Measurements from ENCODE around the gene ATP6AP2. TPM values are rescaled to one million over a fixed set of nuclear protein-coding genes. Genes with fewer than 3 reads are reported as not detected.

Gene ATP6AP2
- total RNA-seq (ENCODE audit: low replicate concordance) = 98.0 and 160 TPM in 2 replicates
- long read RNA-seq, transcript ATP6AP2-224 (8 exons, 1,929 nt) = minor isoform, 18 of 1,424 reads
- long read RNA-seq, transcript ATP6AP2-215 (8 exons, 1,962 nt) = minor isoform, 13 of 1,424 reads
- long read RNA-seq, transcript ATP6AP2-202 (7 exons, 1,093 nt) = minor isoform, 10 of 1,424 reads
- long read RNA-seq, transcript ATP6AP2-217 (9 exons, 2,337 nt) = major isoform, 1,319 of 1,424 reads
- long read RNA-seq, partial matches to known transcripts = 24 of 1,424 reads
- long read RNA-seq, other reads (novel, unspliced or antisense) = 19 of 1,424 reads

- no peaks in the 10 kb centered on the region for H3K36me3 Mint-ChIP-seq
- no peak for TF ChIP-seq CTCF (conservative IDR thresholded peaks at IDR 0.05)
- no peaks in the 10 kb centered on the region for H3K27me3 Mint-ChIP-seq
- H3K4me1 Mint-ChIP-seq (ENCODE audit: unreplicated experiment) = peaks cover 6% of the 10 kb centered on the region
- H3K4me3 Mint-ChIP-seq = peak within 1 kb of the TSS; percentile 95
- peaks cover 5% of the 10 kb centered on the region for H3K9me3 Mint-ChIP-seq
- H3K27ac Mint-ChIP-seq = peak within 1 kb of the TSS; percentile 98
- peak; percentile 84 for DNase-seq (ENCODE audit: extremely low spot score, unreplicated experiment)
These were observed at the start of gene ATP6AP2 for GRCh38 chrX:40580537-40581335. Gene ATP6AP2, plus strand, starts transcription at chrX:40580970. Its CDS starts 96 bp downstream, at chrX:40581066.

- Mint-ChIP-seq H3K27me3 (no peaks in the 10 kb centered on the region), H3K4me3 (no peak overlapping the region), H3K4me1 (ENCODE audit: unreplicated experiment) (peaks cover 8% of the 10 kb centered on the region), H3K36me3 (no peaks in the 10 kb centered on the region), H3K27ac (no peak overlapping the region), H3K9me3 (peaks cover 4% of the 10 kb centered on the region)
- DNase-seq (ENCODE audit: extremely low spot score, unreplicated experiment) = no peak
- TF ChIP-seq CTCF (conservative IDR thresholded peaks at IDR 0.05) = no peak
These were observed 49.5 kb upstream of the ATP6AP2 start for GRCh38 chrX:40531056-40531826.

- Mint-ChIP-seq H3K27ac (no peak overlapping the region), H3K9me3 (no peaks in the 10 kb centered on the region), H3K4me3 (no peak overlapping the region), H3K36me3 (no peaks in the 10 kb centered on the region), H3K27me3 (peaks cover 4% of the 10 kb centered on the region), H3K4me1 (ENCODE audit: unreplicated experiment) (peaks cover 13% of the 10 kb centered on the region)
- no peak for DNase-seq (ENCODE audit: extremely low spot score, unreplicated experiment)
- TF ChIP-seq CTCF (conservative IDR thresholded peaks at IDR 0.05) = no peak
These were observed 43.5 kb upstream of the ATP6AP2 start for GRCh38 chrX:40537310-40537709.

GRCh38 chrX:40538406-40538805 lies 42.4 kb upstream of the ATP6AP2 start:
- Mint-ChIP-seq H3K9me3 (no peaks in the 10 kb centered on the region), H3K27me3 (peaks cover 4% of the 10 kb centered on the region), H3K27ac (no peak overlapping the region), H3K4me3 (no peak overlapping the region), H3K36me3 (no peaks in the 10 kb centered on the region), H3K4me1 (ENCODE audit: unreplicated experiment) (peaks cover 13% of the 10 kb centered on the region)
- DNase-seq (ENCODE audit: extremely low spot score, unreplicated experiment) = no peak
- TF ChIP-seq CTCF (conservative IDR thresholded peaks at IDR 0.05) = no peak

GRCh38 chrX:40539214-40540142 lies 41.3 kb upstream of the ATP6AP2 start:
- DNase-seq (ENCODE audit: extremely low spot score, unreplicated experiment) = no peak
- peak; percentile 26 for TF ChIP-seq CTCF (conservative IDR thresholded peaks at IDR 0.05)
- no peaks in the 10 kb centered on the region for H3K36me3 Mint-ChIP-seq
- H3K27me3 Mint-ChIP-seq = peaks cover 4% of the 10 kb centered on the region
- peaks cover 22% of the 10 kb centered on the region for H3K4me1 Mint-ChIP-seq (ENCODE audit: unreplicated experiment)
- H3K4me3 Mint-ChIP-seq = no peak overlapping the region
- H3K27ac Mint-ChIP-seq = peak overlapping the region; percentile 77
- H3K9me3 Mint-ChIP-seq = no peaks in the 10 kb centered on the region
